ENCODE measurements around the gene ANXA11. TPM values are rescaled to one million over a fixed set of nuclear protein-coding genes. Genes with fewer than 3 reads are reported as not detected.

The ANXA11 gene
- total RNA-seq, 1 donor from 2014 or later = 178 TPM

GRCh38 chr10:80144067-80144695 lies 61.2 kb downstream of the ANXA11 start:
- H3K27ac Mint-ChIP-seq = peak overlapping the region; percentile 53
- intact Hi-C loops (cut with micrococcal nuclease) = loop anchor here (1.0 to 5.0 kb wide), 3 partner anchors 61 to 317 kb away; partner anchors contain the start of genes ANXA11 and NUTM2E
- peaks cover under 1% of the 10 kb centered on the region for H3K9me3 Mint-ChIP-seq
- H3K4me3 Mint-ChIP-seq = peak overlapping the region; percentile 69
- peaks cover 25% of the 10 kb centered on the region for H3K4me1 Mint-ChIP-seq
- TF ChIP-seq, protein P1, sequence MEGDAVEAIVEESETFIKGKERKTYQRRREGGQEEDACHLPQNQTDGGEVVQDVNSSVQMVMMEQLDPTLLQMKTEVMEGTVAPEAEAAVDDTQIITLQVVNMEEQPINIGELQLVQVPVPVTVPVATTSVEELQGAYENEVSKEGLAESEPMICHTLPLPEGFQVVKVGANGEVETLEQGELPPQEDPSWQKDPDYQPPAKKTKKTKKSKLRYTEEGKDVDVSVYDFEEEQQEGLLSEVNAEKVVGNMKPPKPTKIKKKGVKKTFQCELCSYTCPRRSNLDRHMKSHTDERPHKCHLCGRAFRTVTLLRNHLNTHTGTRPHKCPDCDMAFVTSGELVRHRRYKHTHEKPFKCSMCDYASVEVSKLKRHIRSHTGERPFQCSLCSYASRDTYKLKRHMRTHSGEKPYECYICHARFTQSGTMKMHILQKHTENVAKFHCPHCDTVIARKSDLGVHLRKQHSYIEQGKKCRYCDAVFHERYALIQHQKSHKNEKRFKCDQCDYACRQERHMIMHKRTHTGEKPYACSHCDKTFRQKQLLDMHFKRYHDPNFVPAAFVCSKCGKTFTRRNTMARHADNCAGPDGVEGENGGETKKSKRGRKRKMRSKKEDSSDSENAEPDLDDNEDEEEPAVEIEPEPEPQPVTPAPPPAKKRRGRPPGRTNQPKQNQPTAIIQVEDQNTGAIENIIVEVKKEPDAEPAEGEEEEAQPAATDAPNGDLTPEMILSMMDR (IDR thresholded peaks at IDR 0.05) = no peak
- peaks cover 13% of the 10 kb centered on the region for H3K27me3 Mint-ChIP-seq
- CTCF ChIA-PET = interaction anchor here (0.6 to 5.7 kb wide), 18 partner anchors 11 to 1350 kb away, joined by 3 to 116 read pairs (median 4); partner anchors contain the start of gene ANXA11
- POLR2A ChIA-PET = interaction anchor here (1.0 to 2.0 kb wide), 7 partner anchors 44 to 78 kb away, joined by 3 to 11 read pairs (median 5); partner anchors contain the start of gene ANXA11
- peak; percentile 41 for DNase-seq
- ATAC-seq (ENCODE audit: low read depth) = peak; percentile 76
- H3K36me3 Mint-ChIP-seq (ENCODE audit: low read depth) = peaks cover 9% of the 10 kb centered on the region

DNA sequence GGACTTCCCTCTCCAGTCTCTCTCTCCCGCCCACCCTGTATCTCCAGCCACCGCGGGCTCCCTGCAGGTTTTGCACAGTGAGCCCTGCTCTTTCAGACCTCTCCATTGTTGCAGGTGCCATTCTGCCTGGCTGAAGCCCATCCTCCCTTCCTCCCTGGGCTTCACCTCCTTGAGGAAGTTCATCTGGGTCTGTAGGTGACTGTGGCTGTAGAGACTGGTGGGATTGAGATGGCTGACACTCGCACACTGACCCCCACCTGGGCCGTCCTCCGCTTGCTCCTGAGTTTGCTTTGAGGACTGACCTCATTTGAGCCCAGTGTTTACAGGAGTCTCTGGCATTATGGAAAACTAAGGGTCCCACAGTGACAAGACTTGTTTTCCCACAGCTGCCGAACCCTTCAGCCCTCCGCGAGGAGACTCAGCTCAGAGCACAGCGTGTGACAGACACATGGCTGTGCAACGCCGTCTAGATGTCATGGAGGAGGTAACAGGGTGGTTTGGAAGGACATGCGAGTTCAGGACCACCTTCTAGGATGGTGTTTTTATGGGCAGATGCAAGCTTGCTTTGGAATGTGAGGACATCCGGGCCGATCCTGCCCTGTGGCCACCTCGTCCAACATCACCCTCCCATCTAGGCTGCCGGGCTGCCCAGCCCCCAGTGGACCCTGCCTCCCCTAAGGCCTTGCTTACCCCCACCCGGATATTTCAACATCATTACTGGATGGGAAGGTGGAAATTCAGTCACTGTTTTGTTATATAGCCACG lies 63.5 kb downstream of the ANXA11 start:
- no peaks in the 10 kb centered on the region for H3K36me3 Mint-ChIP-seq (ENCODE audit: low read depth)
- H3K27ac Mint-ChIP-seq = no peak overlapping the region
- TF ChIP-seq, protein P1 (IDR thresholded peaks at IDR 0.05) = no peak
- no peaks in the 10 kb centered on the region for H3K9me3 Mint-ChIP-seq
- ChIA-PET CTCF (interaction anchor here (5.7 kb wide), 1 partner anchor 79 kb away, joined by 116 read pairs; no protein-coding TSS in a partner anchor), POLR2A (no interaction called here)
- no peak overlapping the region for H3K4me3 Mint-ChIP-seq
- no peak for ATAC-seq (ENCODE audit: low read depth)
- intact Hi-C loops (cut with micrococcal nuclease) = loop anchor here (5.0 kb wide), 1 partner anchor 315 kb away; the partner anchor contains the start of gene NUTM2E
- peaks cover 24% of the 10 kb centered on the region for H3K4me1 Mint-ChIP-seq
- H3K27me3 Mint-ChIP-seq = peaks cover 19% of the 10 kb centered on the region
- DNase-seq = no peak

- peaks cover 14% of the 10 kb centered on the region for H3K4me1 Mint-ChIP-seq
- no peak overlapping the region for H3K4me3 Mint-ChIP-seq
- H3K9me3 Mint-ChIP-seq = no peaks in the 10 kb centered on the region
- H3K27ac Mint-ChIP-seq = no peak overlapping the region
- POLR2A ChIA-PET = no interaction called here
- CTCF ChIA-PET = interaction anchor here (5.7 kb wide), 1 partner anchor 81 kb away, joined by 116 read pairs; no protein-coding TSS in a partner anchor
- no peak for DNase-seq
- H3K27me3 Mint-ChIP-seq = peaks cover 21% of the 10 kb centered on the region
- intact Hi-C loops (cut with micrococcal nuclease) = loop anchor here (5.0 kb wide), 1 partner anchor 313 kb away; the partner anchor contains the start of gene NUTM2E
- TF ChIP-seq, protein P1 (IDR thresholded peaks at IDR 0.05) = no peak
- ATAC-seq (ENCODE audit: low read depth) = no peak
- H3K36me3 Mint-ChIP-seq (ENCODE audit: low read depth) = no peaks in the 10 kb centered on the region
Measured at GRCh38 chr10:80140251-80140650, 65.1 kb downstream of the ANXA11 start.

DNA sequence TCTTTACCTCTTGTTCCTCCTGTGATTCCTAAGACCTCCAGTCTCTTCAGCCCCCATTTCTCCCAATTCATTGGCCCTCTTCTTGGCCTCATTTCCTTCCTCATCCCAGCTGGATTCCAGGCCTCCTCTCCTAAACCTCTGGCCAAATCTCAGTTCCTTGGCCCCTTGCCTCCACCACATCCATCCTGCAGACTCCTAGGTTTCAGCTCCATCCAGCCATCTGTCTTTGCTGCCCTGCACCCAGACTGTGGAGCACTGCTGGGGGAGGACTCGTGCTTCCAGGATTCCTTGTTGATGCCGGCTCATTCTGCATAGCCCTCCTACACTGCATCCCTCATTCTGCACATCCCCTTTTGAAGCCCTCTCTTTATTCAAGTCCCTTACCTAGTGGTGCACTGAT lies 66.1 kb downstream of the ANXA11 start:
- Mint-ChIP-seq H3K4me1 (peaks cover 6% of the 10 kb centered on the region), H3K27ac (no peak overlapping the region), H3K36me3 (ENCODE audit: low read depth) (no peaks in the 10 kb centered on the region), H3K4me3 (no peak overlapping the region), H3K27me3 (peaks cover 21% of the 10 kb centered on the region), H3K9me3 (no peaks in the 10 kb centered on the region)
- DNase-seq = no peak
- CTCF ChIA-PET = interaction anchor here (0.6 kb wide), 1 partner anchor 84 kb away, joined by 3 read pairs; no protein-coding TSS in a partner anchor
- intact Hi-C loops (cut with micrococcal nuclease) = no loop called here
- no peak for ATAC-seq (ENCODE audit: low read depth)
- TF ChIP-seq, protein P1 (IDR thresholded peaks at IDR 0.05) = no peak
- POLR2A ChIA-PET = no interaction called here

DNA sequence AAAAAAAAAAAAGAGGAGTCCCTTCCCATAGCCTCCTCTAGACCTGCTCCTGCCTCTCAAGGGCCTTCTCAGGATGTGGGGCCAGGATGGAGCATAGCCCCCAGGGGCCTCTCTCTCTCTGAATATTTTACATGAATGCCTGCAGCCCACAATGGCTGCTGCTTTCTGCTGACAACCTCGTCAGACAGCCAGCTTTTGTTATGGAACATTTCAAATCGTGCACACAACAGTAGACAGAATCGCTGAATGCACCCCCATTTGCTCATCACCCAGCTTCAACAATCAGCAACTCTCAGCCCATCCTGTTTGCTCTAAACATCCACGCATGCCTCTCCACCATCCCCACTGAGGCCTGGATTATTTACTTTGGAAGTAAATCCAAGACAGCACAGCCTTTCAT lies 67.4 kb downstream of the ANXA11 start:
- ATAC-seq (ENCODE audit: low read depth) = no peak
- H3K27ac Mint-ChIP-seq = no peak overlapping the region
- TF ChIP-seq, protein P1 (IDR thresholded peaks at IDR 0.05) = no peak
- no peaks in the 10 kb centered on the region for H3K9me3 Mint-ChIP-seq
- no peak overlapping the region for H3K4me3 Mint-ChIP-seq
- no peak for DNase-seq
- CTCF ChIA-PET = no interaction called here
- intact Hi-C loops (cut with micrococcal nuclease) = no loop called here
- peaks cover 30% of the 10 kb centered on the region for H3K27me3 Mint-ChIP-seq
- POLR2A ChIA-PET = no interaction called here
- H3K4me1 Mint-ChIP-seq = peaks cover 2% of the 10 kb centered on the region
- H3K36me3 Mint-ChIP-seq (ENCODE audit: low read depth) = no peaks in the 10 kb centered on the region

Data from activated B cell treated with CpG ODN at 0.5 μM for 24 hours (primary cell).